NOMO-1 treated with dmso at 0.1 percent for 144 hours (cell line): Measurements from ENCODE around the gene SLX9.

Experiments
- DNase-seq: peaks from one replicate; lab custom pipeline; 2025; ENCODE audit not compliant: unreplicated experiment; lab: John Stamatoyannopoulos, UW

SLX9 gene, protein sequence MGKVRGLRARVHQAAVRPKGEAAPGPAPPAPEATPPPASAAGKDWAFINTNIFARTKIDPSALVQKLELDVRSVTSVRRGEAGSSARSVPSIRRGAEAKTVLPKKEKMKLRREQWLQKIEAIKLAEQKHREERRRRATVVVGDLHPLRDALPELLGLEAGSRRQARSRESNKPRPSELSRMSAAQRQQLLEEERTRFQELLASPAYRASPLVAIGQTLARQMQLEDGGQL

DNA sequence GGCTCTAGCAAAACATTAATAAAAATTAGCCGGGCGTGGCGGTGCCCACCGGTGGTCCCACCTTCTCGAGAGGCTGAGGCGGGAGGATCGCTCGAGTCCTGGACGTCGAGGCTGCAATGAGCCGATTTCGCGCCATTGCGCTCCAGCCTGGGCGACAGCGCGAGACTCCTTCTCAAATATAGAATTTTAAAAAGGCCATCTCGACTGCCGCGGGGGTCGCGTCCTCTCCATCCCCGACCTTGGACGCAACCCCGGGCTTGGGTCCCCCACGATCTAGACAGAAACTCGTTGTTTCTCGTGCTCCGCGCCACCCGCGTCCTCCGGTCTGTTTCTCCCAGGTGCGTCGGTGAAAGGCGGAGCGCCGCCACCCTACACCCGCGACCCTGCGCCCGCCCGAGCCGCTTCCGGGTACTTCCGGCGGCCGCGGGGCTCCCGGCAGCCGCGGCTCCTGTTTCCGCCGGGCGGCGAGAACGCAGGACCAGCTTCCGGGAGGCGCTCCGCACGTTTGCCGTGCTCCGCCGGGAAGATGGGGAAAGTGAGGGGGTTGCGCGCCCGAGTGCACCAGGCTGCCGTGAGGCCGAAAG is at the start of gene SLX9:
SLX9 (plus strand) TSS at position 498 of the 584 bp plus-strand sequence; CDS start at position 527, 29 bp downstream.
- peak; percentile 79 for DNase-seq

DNA sequence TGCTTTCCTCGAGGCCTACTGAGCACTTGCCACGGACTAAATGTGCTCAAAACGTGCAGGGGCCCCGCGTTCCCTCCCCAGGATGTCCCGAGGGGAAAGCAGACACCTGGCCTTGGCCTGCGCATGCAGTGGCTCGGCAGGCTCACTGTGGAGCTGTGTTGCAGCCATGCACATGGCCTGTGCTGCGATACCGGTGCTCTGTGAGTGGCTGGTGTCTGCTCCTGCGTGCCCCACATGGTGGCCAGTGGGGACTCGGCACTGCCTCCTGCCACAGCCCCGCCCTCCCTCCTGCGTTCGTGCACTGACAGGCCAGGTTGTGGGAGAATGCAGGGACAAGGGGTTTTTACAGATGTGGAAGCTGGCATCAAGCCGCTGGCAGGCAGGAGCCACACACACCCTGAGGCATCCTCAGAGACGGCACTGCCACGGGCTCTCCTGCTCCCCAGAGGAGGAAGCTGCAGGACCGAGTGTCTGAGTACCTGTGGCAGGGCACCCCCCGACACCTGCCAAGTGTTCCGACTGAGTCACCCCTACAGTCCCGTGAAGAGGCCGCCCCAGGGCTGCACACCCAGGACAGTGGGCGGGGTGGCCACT is 49.4 kb upstream of the SLX9 start:
- no peak for DNase-seq

DNA sequence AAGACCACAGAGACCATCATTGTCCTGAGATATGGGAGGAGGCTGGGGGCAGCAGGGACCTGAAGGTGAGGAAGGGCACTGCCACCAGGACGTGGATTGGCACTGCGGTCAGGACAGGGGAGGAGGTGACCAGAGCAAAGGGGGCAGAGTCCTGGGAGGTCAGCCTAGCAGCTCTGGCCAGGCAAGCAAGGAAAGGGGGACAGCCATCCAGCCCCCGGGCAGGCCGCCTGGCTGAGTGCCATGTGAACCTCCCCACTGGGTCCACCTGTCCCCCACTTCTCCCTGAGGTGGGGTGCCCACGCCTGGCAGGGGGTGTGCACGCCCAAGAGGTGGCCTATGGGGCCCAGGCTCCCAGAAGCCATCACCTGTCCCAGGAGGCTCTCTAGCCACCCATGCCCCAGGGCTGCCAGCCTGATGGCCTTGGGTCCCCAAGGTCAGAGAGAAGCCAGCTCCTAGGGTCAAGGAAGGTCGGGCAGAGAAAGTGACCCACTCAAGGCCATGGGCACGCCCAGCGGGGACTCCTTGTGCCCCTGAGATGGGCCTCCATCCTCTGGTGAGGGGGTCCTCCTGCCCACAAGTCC is 48.8 kb upstream of the SLX9 start:
- DNase-seq = no peak

DNA sequence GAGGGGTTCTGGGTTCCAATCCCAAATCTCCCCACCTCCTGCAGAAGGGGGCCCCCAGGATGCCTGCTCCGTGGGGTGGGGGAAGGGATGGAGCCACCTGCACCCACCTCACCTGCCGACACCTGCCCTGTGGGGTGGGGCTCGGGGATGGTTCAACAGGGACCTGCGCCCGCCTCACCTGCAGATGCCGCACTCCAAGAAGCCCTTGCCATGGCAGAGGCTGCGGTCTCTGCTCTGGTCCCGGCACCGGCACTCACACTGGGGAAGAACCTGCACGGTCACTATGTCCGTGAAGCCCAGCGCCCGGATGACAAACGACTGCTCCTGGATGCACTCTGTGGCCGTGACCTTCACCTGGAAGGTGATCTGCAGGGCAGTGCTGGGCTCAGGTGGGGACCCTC is 48.2 kb upstream of the SLX9 start:
- DNase-seq = no peak

DNA sequence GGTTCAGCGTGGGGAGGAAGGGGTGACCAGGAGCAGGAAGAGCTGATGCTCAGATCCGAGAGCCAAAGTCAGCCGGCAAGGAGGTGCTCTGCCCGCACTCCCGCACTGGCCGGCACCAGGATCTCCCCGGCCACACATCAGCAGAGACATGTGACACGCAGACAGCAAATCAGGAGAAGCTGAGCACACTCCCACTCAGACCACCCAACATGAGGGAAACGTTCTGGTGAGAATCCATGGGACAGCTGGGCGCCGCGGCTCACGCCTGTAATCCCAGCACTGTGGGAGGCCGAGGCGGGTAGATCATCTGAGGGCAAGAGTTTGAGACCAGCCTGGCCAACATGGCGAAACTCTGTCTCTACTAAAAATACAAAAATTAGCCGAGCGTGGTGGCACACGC is 47.7 kb upstream of the SLX9 start:
- DNase-seq = no peak

DNA sequence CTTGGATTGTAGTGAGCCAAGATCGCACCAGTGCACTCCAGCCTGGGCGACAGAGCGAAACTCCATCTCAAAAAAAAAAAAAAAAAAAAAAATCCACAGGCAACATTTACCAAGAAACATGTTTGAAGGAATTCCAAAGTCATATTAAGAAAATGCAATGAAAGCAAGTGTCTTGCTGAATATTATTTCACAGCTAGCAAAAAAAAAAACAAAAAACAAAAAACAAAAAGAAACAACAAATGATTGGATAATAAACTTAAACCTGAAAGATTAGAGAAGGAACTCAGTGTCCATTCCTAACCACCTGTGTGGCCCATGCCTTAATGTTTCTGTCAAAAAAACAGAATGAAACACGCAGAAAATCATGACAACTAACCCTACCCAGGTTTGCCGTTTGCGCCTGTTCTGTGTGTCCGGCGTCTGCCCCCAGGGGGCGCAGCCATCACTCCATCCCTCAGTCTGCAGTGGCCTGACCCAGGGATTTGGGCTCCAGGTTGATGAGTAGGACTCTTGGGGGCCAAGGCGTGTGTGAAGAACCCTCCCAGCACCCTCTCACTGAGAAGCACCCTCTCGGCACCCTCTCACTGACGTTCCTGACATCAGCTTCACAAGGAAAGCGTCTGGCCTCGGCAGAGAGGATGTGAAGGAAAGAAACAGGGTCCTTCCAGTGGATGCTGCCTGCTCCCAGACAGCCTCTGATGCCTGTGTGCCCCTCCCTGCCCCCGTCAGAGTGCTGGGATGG is 47.1 kb upstream of the SLX9 start:
- peak; percentile 14 for DNase-seq

DNA sequence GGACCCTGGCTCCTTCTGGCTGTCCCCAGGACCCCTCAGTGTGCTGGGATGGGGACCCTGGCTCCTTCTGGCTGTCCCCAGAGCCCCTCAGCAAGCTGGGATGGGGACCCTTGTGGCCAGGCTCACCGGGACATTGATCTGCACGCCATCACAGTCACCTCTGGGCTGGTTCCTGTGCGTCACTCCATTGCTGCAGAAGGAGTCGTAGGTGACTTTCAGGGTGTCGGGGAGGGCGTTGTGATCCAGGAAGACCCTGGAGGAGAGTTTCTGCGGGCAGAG is 46.6 kb upstream of the SLX9 start:
- DNase-seq = no peak

DNA sequence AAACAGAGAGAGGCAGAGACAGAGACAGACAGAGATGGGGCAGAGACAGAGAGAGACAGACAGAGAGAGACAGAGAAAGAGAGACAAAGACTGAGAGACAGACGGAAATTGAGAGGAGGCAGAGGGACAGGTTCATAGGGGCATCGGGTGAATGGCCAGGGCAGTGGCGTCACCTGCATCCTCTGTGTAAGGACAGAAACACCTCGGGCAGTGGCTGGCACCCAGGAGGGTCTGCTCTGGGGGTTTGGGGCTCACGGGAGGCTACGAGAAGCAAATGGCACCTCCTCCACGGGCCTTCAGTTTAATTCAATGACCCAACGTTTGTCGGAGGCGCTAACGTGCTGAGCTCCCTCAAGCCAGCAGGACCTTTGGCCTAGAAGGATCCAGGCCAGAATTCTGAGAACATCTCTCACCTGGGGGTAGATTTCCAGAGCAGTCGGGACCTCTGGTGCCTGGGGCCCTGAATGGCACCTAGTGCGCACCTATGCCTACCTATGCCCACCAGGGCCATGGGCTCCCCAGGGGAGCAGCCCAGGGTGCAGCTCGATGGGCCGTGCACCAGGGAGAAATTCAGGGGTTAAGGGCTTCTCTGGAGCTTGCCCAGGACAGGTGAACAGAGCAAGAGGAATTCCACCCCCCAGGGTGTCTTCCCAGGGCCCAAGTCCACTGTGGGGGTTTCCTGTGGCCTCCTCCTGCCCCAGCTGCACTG is 45.7 kb upstream of the SLX9 start:
- DNase-seq = no peak

DNA sequence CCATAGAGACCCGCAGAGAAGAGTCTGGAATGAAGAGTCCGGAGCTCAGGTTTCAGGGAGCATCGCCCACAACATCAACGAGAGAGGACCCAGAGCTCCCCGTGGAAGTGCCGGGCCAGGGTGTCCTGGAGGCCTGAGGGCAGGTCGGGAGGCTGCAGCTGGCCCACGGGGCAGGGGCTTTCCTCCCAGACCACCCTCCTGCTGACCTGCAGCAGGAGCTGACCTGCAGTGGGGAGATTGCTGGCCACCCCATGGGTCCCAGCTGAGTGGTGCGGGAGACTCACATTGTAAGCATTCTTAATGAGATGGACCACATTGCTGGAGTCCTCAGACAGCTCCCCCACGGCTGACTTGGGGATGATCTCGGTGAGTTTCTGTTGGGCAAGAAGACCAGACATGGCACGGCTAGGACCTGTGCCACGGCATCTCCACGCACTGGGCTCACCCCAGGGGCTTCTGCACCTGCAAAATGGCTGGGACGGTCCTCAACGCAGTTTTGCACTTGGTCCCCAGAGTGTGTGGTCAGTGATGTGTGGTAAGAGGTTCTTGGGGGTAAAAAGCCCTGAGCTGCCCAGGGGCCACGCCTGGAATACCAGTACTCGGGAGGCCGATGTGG is 45.0 kb upstream of the SLX9 start:
- no peak for DNase-seq

DNA sequence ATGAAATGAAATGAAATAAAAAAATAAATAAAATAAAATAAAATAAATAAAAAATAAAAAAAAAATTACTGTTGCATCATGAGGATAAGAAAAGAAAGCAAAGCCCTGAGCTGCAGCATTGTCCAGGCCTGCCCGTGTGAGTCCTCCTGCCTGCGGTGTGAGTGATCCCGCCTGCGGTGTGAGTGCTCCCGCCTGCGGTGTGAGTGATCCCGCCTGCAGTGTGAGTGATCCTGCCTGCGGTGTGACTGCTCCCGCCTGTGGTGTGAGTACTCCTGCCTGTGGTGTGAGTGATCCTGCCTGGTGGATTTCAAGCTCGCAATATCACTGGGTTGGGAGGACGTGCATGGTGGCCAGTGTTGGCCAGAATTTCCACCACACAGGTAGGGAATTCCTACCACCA is 44.0 kb upstream of the SLX9 start:
- no peak for DNase-seq

DNA sequence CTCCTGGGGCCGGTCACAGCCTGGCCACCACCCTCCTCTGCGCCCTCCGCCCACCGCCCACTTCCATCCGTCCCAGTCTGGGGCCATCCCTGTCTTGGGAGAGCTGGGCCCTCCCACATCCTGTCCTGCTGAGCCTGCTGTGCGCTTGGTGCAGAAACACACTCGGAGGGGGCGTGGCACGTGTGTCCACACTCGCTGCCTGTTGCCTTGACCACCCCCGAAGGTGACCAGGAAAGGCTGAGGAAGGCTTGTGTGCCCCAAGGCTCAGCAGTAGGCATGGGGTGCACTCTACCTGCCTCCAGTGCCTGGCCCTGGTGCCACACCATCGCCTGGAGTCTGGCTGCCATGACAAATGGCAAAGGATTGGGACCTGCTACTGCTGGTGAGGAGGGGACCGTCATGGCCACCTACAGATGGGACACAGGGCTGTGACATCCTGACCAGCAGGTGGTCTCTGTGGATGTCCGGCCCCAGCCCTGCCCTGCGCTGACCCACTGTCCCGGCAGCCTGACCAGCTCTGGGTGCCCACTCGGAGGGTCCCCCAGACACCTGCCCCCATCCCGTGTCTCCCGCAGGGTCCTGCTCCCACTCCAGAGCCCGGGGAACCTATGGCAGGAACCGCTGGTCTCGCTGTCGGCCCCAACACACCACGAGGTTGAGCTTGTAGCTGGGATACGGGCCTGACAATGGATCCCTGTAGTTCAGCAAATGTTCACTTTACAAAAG is 43.1 kb upstream of the SLX9 start:
- DNase-seq = no peak

DNA sequence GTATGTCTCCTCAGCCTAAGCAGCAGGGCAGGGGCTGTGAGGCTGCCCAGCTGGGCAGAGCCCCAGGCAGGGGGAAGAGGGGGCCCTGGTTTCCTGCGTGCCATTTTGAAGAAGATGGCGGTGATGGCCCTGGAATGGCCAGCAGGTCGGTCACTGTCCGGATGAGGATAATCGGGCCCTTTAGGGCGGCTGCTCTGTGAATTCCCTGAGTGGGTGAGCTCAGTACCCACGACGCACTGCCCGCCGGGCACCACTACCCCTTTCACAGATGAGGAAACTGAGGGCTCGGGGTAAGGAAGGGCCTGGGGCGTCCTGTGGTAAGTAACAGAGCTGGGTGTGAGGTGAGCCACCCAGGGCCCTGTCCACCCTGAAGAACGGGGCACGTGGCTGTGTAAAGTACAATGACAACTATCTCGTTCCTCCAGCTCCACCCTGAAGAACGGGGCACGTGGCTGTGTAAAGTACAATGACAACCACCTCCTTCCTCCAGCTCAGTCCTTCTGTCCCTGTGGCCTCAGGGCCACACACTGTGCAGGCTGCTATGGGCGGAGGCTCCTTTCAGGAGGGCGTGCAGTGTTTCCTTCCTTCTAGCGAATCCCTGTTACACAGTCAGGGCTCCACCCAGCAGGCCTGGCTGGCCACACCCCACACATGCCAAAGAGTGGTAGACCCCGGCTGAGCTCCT is 42.4 kb upstream of the SLX9 start:
- no peak for DNase-seq

DNA sequence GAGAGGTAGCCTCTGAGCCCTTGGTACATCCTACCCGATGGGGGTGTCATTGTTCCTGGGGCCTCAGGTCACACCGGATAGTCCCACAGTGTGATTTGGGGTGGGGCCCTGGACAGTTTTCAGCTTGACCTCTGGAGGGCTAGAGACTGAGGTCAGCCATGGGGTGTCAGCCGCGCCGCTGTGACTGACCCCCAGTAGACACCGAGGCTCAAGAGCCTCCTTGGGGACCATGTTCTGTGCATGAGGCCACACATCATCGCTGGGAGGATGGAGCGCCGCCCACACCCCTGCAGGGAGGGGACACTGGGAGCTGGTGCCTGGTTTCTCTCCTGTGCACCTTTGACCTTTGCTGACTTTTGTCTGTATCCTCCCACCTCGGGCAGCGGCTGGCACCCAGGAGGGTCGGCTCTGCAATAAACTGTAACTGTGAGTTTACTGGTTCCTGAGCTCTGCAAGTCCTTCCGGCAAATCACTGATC is 41.8 kb upstream of the SLX9 start:
- DNase-seq = no peak

DNA sequence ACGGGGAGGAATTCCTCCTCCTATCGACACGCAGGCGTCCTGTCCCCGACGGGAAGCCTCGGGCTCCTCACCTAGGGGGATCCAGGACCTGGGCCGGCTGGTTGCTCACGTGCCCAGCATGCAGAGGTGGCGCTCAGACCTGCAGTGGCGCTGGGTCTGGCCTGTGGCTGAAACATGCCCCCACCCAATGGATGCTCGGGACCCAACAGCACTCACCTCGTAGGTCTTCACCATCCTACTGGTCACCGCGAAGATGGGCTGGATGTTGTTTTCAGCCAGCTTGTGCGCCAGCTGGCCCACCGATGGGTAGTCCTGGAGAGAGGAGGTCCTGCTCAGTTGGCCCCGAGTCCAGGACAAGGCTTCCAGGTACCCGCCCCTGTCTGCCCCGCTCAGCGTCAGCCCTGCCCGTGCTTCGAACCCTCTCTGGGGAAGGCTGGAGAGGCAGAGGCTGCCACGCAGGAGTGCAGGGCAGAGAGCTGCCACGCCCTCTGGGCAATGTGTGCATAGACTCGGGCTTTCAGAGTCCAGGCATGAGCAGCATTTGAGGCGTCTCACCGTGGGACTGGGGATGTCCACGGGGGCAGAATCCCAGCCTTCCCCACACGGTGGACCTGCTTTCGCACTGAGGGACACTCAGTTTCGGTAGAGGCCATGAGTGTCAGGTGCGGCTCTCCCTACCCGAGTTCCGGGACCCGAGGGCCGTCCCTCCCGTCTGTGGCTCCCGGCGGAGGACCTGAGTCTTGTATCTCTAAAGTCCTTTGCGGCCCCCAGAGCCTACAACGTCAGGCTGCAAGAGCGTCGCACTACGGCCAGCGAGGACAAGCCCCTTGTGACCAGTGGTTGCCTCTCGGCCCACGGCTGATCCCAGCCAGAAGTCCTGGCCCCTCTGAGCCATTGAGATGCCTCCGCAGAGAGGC is 40.7 kb upstream of the SLX9 start:
- no peak for DNase-seq

DNA sequence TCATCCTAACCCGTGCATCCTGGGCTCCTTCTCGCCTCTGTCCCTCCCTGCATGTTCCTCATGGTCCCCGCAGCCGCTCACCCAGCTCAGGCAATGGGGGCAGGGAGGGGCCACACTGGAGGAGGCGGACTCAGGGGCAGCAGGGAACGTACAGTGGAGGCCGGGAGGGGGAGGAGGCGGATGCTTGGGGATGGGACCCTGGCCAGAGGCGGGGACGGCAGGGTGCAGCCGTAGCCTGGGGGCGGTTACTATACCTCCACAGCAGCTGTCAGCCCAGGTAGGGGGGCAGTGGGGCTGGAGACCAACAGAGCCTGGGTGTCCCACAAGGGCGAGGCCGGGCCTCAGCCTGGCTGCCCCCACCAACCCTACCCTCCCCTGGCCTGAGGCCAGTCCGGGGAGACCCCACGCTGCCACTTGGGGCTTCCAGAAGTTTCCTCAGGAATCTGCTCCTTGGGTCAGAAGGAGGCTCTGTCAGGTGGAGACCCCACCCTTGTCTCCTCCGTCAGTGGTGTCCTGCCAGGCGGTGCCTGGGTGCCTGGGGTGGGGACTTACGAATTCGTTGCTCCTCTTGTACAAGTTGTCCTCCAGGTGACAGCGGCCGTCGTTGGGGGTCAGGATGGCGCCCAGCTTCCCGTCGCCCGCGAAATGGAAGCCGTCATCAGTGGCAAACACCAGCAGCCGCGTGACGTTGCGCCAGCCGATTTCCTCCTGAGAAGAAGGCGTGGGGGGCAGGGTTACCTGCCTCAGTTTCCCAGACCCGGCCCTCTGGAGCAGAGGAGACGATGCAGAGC is 39.9 kb upstream of the SLX9 start:
- no peak for DNase-seq

DNA sequence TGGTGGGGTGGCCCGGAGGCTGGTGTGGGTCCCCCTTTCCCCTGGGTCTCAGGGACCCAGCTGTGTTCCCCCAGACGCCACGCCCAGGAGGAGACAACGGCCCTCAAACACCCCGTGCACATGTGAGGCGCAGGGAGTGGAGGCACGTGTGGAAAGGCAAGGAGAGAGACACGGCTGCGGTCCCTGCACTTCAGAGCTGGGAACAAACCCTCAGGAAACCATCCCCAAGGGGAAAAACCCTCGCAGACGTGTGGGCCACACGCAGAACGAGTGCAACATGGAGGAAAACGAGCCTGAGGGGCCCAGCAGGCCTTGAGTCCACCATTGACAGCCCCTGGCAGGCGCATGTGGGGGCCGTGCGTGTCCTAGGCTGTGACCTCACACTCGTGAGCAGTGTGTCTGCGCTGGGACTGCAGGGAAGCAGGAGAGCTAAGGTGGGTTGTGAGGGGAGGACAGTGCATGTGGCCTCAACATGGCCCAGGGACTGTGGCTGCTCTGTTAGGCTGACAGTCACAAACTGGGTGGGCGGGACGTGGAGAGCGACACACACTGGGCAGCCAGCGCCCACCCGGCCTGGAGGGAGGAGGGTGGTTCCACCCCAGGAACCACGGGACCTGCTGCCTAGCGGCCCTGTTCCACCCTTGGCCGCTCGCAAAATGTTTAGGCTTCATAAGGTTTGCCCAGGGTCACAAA is 39.1 kb upstream of the SLX9 start:
- DNase-seq = no peak
